SK-N-SH treated with all-trans-retinoic acid at 6 μM for 48 hours (cell line): ENCODE measurements around the gene CAMK2B.

Source experiments
- ATAC-seq: fragments of 200-7000 bp; cut with Tn5 transposase; 3 replicates; pipeline ENCODE4 v1.9.1; 2020; ENCODE audit warnings: mild to moderate bottlenecking, moderate library complexity
- ARNTL ChIP-seq: fragments of 450-650 bp; formaldehyde crosslinking; IDR thresholded peaks from 2 replicates; pipeline ENCODE4 v1.5.0; 2020; ENCODE audit warnings: low read depth, mild to moderate bottlenecking, moderate library complexity, borderline replicate concordance
- BACH2 ChIP-seq: fragments of 250-450 bp; sonication (Bioruptor Pico); IDR thresholded peaks from 2 replicates; pipeline ENCODE4 v1.9.0; 2021; ENCODE audit warnings: mild to moderate bottlenecking, borderline replicate concordance
- CSDC2 ChIP-seq: fragments of 250-450 bp; sonication (Bioruptor Pico); IDR thresholded peaks from 2 replicates; pipeline ENCODE4 v1.5.0; 2020; ENCODE audit warnings: mild to moderate bottlenecking, moderate library complexity
- ESRRG ChIP-seq: fragments of 250-450 bp; sonication (Bioruptor Pico); IDR thresholded peaks from 2 replicates; pipeline ENCODE4 v1.6.1; 2021; ENCODE audit warnings: mild to moderate bottlenecking
- GLIS3 ChIP-seq: fragments of 250-450 bp; sonication (Bioruptor Pico); IDR thresholded peaks from 2 replicates; pipeline ENCODE4 v1.5.0; 2020; ENCODE audit warnings: mild to moderate bottlenecking, moderate library complexity
- ISL1 ChIP-seq: fragments of 250-450 bp; sonication (Bioruptor Pico); IDR thresholded peaks from 2 replicates; pipeline ENCODE4 v2.1.2; 2022; ENCODE audit warnings: mild to moderate bottlenecking, moderate library complexity
- OSR1 ChIP-seq: fragments of 250-450 bp; sonication (Bioruptor Pico); IDR thresholded peaks from 2 replicates; pipeline ENCODE4 v1.8.0; 2022; ENCODE audit warnings: moderate library complexity, mild to moderate bottlenecking, inconsistent platforms
- PPARA ChIP-seq: fragments of 250-450 bp; sonication (Bioruptor Pico); IDR thresholded peaks from 2 replicates; pipeline ENCODE4 v1.5.0; 2020; ENCODE audit warnings: mild to moderate bottlenecking, borderline replicate concordance
- RARB ChIP-seq: fragments of 250-450 bp; sonication (Bioruptor Pico); IDR thresholded peaks from 2 replicates; pipeline ENCODE4 v1.8.0; 2021; ENCODE audit warnings: mild to moderate bottlenecking, moderate library complexity
- SNAI2 ChIP-seq: fragments of 250-450 bp; sonication (Bioruptor Pico); IDR thresholded peaks from 2 replicates; pipeline ENCODE4 v1.5.0; 2020; ENCODE audit warnings: mild to moderate bottlenecking, moderate library complexity
- TCF4 ChIP-seq: fragments of 250-450 bp; sonication (Bioruptor Pico); IDR thresholded peaks from 2 replicates; pipeline ENCODE4 v1.8.0; 2021; ENCODE audit warnings: mild to moderate bottlenecking, moderate library complexity, borderline replicate concordance
- TOX ChIP-seq: fragments of 250-450 bp; sonication (Bioruptor Pico); IDR thresholded peaks from 2 replicates; pipeline ENCODE4 v1.8.0; 2021; ENCODE audit warnings: mild to moderate bottlenecking, moderate library complexity, borderline replicate concordance
- ZC3H10 ChIP-seq: fragments of 250-450 bp; sonication (Bioruptor Pico); IDR thresholded peaks from 2 replicates; pipeline ENCODE4 v1.5.1; 2021; ENCODE audit warnings: mild to moderate bottlenecking, moderate library complexity
- ZFP3 ChIP-seq: fragments of 250-450 bp; sonication (Bioruptor Pico); IDR thresholded peaks from 2 replicates; pipeline ENCODE4 v1.5.0; 2020; ENCODE audit warnings: mild to moderate bottlenecking, moderate library complexity
- ZNF70 ChIP-seq: fragments of 450-650 bp; formaldehyde crosslinking; IDR thresholded peaks from 2 replicates; pipeline ENCODE4 v1.5.0; 2020; ENCODE audit warnings: mild to moderate bottlenecking, moderate library complexity
- ZNF8 ChIP-seq: fragments of 450-650 bp; formaldehyde crosslinking; IDR thresholded peaks from 2 replicates; pipeline ENCODE4 v1.5.0; 2020; ENCODE audit warnings: mild to moderate bottlenecking, moderate library complexity
- TF ChIP-seq, protein P1 (sequence below): fragments of 250-450 bp; sonication (Bioruptor Pico); IDR thresholded peaks from 2 replicates; pipeline ENCODE4 v1.8.0; 2021; ENCODE audit warnings: low read depth, mild to moderate bottlenecking, moderate library complexity, borderline replicate concordance
- TF ChIP-seq, protein P2 (sequence below): fragments of 250-450 bp; sonication (Bioruptor Pico); IDR thresholded peaks from 2 replicates; pipeline ENCODE4 v1.8.0; 2020; ENCODE audit warnings: mild to moderate bottlenecking, moderate library complexity, borderline replicate concordance
- TF ChIP-seq, protein P3 (sequence below): fragments of 250-450 bp; sonication (Bioruptor Pico); IDR thresholded peaks from 2 replicates; pipeline ENCODE4 v1.5.0; 2020; ENCODE audit warnings: mild to moderate bottlenecking, moderate library complexity
- TF ChIP-seq, protein P4 (sequence below): fragments of 250-450 bp; sonication (Bioruptor Pico); IDR thresholded peaks from 2 replicates; pipeline ENCODE4 v1.5.1; 2021; ENCODE audit warnings: mild to moderate bottlenecking, moderate library complexity

Gene CAMK2B

DNA sequence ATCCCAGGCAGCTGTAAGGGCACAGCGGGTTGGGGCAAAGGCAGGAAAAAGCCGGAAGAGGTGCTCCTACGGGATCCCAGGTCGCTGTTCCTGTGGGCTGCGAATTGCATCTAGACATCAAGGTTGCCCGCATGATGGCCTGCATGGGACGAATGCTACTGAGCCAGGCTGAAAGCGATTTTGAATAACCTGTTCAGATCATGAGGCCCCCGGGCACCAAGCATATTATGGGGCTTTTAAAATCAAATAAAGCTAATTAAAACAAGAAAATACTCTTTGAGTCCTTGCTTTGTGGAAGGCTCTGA lies 37.1 kb downstream of the CAMK2B start:
- TF ChIP-seq RARB, result no peak
- TF ChIP-seq BACH2 (CRISPR knock-in tag), result no peak
- TF ChIP-seq, protein P1, sequence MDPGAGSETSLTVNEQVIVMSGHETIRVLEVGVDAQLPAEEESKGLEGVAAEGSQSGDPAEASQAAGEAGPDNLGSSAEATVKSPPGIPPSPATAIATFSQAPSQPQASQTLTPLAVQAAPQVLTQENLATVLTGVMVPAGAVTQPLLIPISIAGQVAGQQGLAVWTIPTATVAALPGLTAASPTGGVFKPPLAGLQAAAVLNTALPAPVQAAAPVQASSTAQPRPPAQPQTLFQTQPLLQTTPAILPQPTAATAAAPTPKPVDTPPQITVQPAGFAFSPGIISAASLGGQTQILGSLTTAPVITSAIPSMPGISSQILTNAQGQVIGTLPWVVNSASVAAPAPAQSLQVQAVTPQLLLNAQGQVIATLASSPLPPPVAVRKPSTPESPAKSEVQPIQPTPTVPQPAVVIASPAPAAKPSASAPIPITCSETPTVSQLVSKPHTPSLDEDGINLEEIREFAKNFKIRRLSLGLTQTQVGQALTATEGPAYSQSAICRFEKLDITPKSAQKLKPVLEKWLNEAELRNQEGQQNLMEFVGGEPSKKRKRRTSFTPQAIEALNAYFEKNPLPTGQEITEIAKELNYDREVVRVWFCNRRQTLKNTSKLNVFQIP (CRISPR knock-in tag), result no peak
- no peak for TF ChIP-seq GLIS3 (CRISPR knock-in tag)
- no peak for TF ChIP-seq ZC3H10
- TF ChIP-seq, protein P2, sequence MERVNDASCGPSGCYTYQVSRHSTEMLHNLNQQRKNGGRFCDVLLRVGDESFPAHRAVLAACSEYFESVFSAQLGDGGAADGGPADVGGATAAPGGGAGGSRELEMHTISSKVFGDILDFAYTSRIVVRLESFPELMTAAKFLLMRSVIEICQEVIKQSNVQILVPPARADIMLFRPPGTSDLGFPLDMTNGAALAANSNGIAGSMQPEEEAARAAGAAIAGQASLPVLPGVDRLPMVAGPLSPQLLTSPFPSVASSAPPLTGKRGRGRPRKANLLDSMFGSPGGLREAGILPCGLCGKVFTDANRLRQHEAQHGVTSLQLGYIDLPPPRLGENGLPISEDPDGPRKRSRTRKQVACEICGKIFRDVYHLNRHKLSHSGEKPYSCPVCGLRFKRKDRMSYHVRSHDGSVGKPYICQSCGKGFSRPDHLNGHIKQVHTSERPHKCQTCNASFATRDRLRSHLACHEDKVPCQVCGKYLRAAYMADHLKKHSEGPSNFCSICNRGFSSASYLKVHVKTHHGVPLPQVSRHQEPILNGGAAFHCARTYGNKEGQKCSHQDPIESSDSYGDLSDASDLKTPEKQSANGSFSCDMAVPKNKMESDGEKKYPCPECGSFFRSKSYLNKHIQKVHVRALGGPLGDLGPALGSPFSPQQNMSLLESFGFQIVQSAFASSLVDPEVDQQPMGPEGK (CRISPR knock-in tag), result no peak
- TF ChIP-seq TOX (CRISPR knock-in tag), result no peak
- no peak for TF ChIP-seq TCF4 (CRISPR knock-in tag)
- TF ChIP-seq ESRRG (CRISPR knock-in tag), result no peak
- no peak for ATAC-seq

DNA sequence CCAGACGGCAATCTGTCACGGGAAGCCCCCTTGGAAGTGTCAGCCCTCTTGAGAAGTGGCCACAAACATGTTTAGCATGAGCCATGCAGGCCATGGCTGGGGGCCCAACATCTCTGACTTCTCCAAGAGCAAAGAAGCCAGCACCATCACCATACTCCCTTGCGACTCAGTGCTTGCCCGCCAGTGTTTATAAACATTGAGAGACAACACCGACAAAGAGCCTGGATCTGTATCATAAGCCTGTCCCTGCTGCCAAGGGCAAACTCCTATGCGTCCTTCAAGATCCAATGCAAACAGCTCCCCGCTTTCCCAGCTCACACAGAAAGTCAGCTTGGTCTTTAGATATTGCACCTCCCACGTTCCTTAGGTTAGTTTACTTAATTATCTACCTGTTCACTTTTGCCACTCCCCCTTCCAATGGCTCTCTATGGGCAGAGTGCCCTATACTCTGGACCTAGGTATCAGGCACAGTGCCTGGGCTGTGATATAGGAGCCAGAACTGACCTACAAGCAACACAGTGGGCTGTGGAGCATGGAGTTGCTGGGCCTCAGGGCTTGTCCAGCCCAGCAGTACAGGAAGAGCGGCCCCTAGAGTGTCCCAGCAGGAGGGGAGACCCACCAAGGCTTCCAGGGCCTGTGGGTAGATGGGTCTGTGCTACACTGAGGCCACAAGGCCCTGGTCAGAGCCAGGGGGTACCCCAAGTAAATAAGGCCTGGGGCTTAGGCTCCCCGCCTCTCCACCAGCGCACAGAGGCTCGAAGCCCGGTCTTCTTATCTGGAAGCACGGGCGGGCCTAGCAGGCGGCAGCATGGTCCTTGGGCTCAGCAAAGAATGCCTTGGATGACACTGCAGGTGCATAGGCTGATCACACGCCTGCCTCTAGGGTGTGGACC lies 37.7 kb downstream of the CAMK2B start:
- ATAC-seq, result no peak
- TF ChIP-seq SNAI2 (CRISPR knock-in tag) (no peak), OSR1 (CRISPR knock-in tag) (no peak), ESRRG (CRISPR knock-in tag) (no peak)

DNA sequence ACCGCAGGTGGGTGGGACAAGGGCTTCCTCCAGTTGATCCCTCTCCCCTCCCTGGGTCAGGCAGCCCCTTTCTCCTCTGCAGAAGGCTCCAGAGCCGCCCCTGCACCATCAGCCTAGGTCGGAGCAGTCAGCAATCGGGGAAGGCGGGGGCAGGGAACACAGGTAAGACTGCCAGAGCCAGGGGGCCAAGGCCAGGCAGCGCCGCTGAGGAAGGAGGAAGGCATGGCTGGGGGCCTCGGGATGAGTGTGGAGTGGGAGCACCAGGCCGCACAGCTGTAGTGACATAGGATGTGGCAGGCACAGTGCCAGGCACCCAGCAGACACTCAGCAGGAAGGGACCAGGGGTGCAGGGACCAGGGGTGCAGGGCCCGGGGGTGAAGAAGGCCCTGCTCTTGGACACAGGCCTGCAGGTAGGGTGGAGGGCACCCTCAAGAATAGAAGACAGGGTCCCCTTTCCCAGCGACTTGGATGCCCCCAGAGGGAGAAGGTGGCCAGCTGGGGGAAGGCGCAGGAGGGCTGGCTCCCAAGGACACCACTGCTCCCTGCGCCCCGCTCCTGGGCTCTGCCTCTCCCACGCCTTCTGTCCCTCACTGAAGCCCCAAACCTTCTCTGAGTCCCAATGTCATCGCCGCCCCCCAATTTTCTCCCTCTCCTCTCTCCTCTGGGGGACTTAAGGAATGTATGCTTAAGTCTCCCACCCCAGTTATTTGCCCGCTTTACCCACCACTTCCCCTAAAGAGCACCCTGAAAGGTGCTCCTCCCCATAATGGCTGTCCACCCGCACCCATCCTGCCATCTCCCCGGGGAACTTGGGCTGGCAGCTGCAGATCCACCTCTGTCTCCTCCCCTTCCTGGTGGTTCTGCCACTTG lies 38.5 kb downstream of the CAMK2B start:
- TF ChIP-seq, protein P3, sequence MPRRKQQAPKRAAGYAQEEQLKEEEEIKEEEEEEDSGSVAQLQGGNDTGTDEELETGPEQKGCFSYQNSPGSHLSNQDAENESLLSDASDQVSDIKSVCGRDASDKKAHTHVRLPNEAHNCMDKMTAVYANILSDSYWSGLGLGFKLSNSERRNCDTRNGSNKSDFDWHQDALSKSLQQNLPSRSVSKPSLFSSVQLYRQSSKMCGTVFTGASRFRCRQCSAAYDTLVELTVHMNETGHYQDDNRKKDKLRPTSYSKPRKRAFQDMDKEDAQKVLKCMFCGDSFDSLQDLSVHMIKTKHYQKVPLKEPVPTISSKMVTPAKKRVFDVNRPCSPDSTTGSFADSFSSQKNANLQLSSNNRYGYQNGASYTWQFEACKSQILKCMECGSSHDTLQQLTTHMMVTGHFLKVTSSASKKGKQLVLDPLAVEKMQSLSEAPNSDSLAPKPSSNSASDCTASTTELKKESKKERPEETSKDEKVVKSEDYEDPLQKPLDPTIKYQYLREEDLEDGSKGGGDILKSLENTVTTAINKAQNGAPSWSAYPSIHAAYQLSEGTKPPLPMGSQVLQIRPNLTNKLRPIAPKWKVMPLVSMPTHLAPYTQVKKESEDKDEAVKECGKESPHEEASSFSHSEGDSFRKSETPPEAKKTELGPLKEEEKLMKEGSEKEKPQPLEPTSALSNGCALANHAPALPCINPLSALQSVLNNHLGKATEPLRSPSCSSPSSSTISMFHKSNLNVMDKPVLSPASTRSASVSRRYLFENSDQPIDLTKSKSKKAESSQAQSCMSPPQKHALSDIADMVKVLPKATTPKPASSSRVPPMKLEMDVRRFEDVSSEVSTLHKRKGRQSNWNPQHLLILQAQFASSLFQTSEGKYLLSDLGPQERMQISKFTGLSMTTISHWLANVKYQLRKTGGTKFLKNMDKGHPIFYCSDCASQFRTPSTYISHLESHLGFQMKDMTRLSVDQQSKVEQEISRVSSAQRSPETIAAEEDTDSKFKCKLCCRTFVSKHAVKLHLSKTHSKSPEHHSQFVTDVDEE, result no peak
- TF ChIP-seq SNAI2 (CRISPR knock-in tag), result no peak
- TF ChIP-seq ZNF70, result no peak
- no peak for TF ChIP-seq ZC3H10
- no peak for TF ChIP-seq ISL1 (CRISPR knock-in tag)
- no peak for TF ChIP-seq ESRRG (CRISPR knock-in tag)
- no peak for ATAC-seq

DNA sequence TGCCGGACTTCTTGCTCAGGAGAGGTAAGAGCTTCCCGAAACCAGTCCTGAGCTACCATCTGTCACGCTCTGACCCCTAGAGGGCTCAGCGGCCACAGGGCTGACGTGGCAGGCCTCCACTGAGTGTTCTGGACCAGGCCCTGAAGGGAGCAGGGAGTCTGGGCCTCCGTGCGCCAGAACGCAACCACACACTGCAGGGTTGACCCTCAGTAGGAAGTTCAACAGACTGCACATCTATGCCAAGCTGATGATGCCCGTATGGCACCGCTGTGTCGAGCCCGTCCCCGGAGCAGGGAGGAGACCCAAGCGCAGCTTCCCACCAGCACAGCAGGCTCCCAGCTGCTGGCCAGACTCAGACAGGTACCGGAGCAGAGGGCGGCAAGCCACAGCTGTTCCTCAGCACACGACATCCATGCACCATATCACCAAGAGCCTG lies 39.2 kb downstream of the CAMK2B start:
- no peak for TF ChIP-seq RARB
- TF ChIP-seq, protein P4, sequence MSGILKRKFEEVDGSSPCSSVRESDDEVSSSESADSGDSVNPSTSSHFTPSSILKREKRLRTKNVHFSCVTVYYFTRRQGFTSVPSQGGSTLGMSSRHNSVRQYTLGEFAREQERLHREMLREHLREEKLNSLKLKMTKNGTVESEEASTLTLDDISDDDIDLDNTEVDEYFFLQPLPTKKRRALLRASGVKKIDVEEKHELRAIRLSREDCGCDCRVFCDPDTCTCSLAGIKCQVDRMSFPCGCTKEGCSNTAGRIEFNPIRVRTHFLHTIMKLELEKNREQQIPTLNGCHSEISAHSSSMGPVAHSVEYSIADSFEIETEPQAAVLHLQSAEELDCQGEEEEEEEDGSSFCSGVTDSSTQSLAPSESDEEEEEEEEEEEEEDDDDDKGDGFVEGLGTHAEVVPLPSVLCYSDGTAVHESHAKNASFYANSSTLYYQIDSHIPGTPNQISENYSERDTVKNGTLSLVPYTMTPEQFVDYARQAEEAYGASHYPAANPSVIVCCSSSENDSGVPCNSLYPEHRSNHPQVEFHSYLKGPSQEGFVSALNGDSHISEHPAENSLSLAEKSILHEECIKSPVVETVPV (CRISPR knock-in tag), result no peak
- TF ChIP-seq, all 23 proteins: peak for 0
- ATAC-seq, result no peak

DNA sequence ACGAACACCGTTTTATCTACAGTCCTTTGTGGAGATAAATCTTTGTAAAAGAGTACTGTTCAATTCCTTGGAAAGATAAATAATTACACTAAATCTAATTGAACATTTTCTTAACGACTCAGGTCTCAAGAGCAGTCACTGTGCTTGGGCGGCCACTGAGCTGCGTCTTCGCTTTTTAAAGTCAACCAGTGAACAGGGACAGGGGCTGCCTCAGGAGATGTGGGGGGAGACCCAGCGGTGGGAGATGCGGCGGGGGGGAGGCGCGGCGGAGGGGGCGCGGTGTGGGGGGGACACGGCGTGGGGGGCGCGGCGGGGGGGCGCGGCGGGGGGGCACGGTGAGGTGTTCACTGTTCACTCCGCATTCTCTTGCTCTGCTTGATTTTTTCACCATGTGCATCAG lies 39.8 kb downstream of the CAMK2B start:
- no peak for ATAC-seq
- TF ChIP-seq SNAI2 (CRISPR knock-in tag), result no peak
- no peak for TF ChIP-seq ZFP3 (CRISPR knock-in tag)
- no peak for TF ChIP-seq ISL1 (CRISPR knock-in tag)
- no peak for TF ChIP-seq ZNF8 (CRISPR knock-in tag)
- TF ChIP-seq ARNTL, result no peak
- no peak for TF ChIP-seq CSDC2 (CRISPR knock-in tag)
- TF ChIP-seq, protein P3, result no peak
- TF ChIP-seq TCF4 (CRISPR knock-in tag), result no peak
- TF ChIP-seq TOX (CRISPR knock-in tag), result no peak
- no peak for TF ChIP-seq PPARA (CRISPR knock-in tag)
- TF ChIP-seq GLIS3 (CRISPR knock-in tag), result no peak
- TF ChIP-seq, protein P4 (CRISPR knock-in tag), result no peak
- TF ChIP-seq ZC3H10, result no peak
